Measurements from ENCODE around the gene PADI3. TPM values are rescaled to one million over a fixed set of nuclear protein-coding genes. Genes with fewer than 3 reads are reported as not detected.

The PADI3 gene
- total and polyA plus RNA-seq, 2 of the 8 experiments (the other 6 are each of a cell fraction or from before 2014, with no cell fraction given) = 0.37 to 0.94 TPM

DNA sequence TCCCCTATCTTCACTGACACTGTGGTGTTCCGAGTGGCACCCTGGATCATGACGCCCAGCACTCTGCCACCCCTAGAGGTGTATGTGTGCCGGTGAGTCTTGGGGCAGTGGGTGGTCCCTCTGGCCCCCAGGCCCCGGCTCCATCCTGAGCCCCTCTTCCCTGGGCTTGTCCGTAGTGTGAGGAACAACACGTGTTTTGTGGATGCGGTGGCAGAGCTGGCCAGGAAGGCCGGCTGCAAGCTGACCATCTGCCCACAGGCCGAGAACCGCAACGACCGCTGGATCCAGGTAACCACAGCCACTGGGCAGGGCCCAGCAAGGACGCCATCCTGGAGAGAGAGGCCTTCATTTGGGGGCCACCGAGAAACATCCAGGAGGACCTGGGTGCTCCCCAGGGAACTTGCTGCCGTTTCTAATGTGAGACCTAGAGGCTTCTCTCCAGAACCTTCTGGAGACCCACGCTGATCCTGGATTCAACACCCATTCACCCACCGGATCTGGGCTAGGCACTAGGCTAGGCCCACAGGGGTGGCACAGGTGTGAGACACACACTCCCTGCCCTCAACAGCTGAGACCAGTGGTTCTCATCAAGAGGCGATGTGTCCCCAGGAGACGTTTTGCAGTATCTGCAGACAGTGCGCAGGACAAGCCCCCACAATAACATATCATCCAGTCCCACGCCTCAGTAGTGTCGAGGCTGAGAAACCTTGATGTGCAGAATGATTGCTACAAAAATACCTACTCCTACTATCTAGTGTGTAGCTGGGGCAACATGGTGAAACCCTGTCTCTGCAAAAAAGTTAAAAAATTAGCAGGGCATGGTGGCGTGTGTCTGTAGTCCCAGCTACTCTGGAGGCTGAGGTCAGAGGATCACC is 22.2 kb downstream of the PADI3 start:
- POLR2A ChIA-PET (ENCODE audit: partially characterized antibody) = no interaction called here
- Histone ChIP-seq H3K23me2 (ENCODE audit: low read depth, low read length) (no peaks in the 10 kb centered on the region), H3K4me2 (ENCODE audit: insufficient read depth in 1 of 2, low read depth in 2 of 2, low read length in 2 of 2) (no peak overlapping the region), H3K79me1 (ENCODE audit: low read depth, low read length) (no peaks in the 10 kb centered on the region), H3K9ac (replicated peaks in 1 of 4; ENCODE audit: extremely low read depth in 1 of 4, low read depth in 3 of 4, low read length in 3 of 4) (no peak overlapping the region), H3K4ac (replicated peaks; ENCODE audit: insufficient read length, low read depth, low read length) (no peak overlapping the region), H2BK15ac (ENCODE audit: low read length) (no peak overlapping the region), H3K4me1 (replicated peaks in 1 of 4; ENCODE audit: control insufficient read depth in 3 of 4, insufficient read depth in 4 of 4, low read length in 3 of 4) (no peaks in the 10 kb centered on the region; a peak in 1 of 7 replicates), H4K8ac (ENCODE audit: extremely low read depth, insufficient read depth, low read length) (peak overlapping the region; percentile 35; the same call in 1 of the 2 replicates), H3K27ac (ENCODE audit: low read depth, low read length) (no peak overlapping the region), H3K4me3 (ENCODE audit: extremely low read depth in 1 of 4, insufficient read depth in 2 of 4, low read depth in 3 of 4, low read length in 4 of 4) (no peak overlapping the region), H4K5ac (ENCODE audit: insufficient read length, low read depth, low read length) (no peak overlapping the region), H2BK5ac (ENCODE audit: low read depth, low read length) (no peak overlapping the region), H3K27me3 (replicated peaks in 1 of 4; ENCODE audit: control insufficient read depth in 3 of 4, extremely low read depth in 1 of 4, insufficient read depth in 3 of 4, low read length in 3 of 4) (no peaks in the 10 kb centered on the region), H2BK12ac (ENCODE audit: low read depth, low read length) (no peak overlapping the region), H4K20me1 (replicated peaks in 1 of 2; ENCODE audit: control insufficient read depth in 1 of 2, insufficient read depth in 2 of 2, low read length in 2 of 2) (no peaks in the 10 kb centered on the region), H3K18ac (ENCODE audit: extremely low read depth, low read length) (no peak overlapping the region), H3K9me3 (ENCODE audit: insufficient read depth in 2 of 2, low read depth in 1 of 2, low read length in 1 of 2) (no peaks in the 10 kb centered on the region), H4K91ac (replicated peaks; ENCODE audit: insufficient read length, low read length) (no peak overlapping the region), H3K14ac (ENCODE audit: insufficient read length) (no peak overlapping the region), H2BK120ac (replicated peaks; ENCODE audit: low read depth, low read length) (no peak overlapping the region), H2AK5ac (ENCODE audit: low read depth, low read length) (no peak overlapping the region), H3K36me3 (ENCODE audit: control insufficient read depth in 2 of 4, insufficient read depth in 4 of 4, low read length in 3 of 4) (no peaks in the 10 kb centered on the region), H2BK20ac (ENCODE audit: low read length) (no peak overlapping the region), H2AFZ (ENCODE audit: low read length) (no peak overlapping the region), H3K56ac (replicated peaks; ENCODE audit: insufficient read length, low read depth, low read length) (no peak overlapping the region), H3K23ac (ENCODE audit: insufficient read length) (no peak overlapping the region), H3K79me2 (ENCODE audit: control insufficient read depth in 1 of 2, insufficient read depth in 2 of 2, low read length in 2 of 2) (no peaks in the 10 kb centered on the region)
- CTCF ChIA-PET (ENCODE audit: partially characterized antibody) = interaction anchor here (0.7 to 3.7 kb wide), 11 partner anchors 9 to 211 kb away, joined by 3 to 31 read pairs (median 6); partner anchors contain the start of gene PADI2
- FAIRE-seq (no peak), DNase-seq (ENCODE audit: low read depth in 1 of 2, low spot score in 2 of 2) (no peak)
- TF ChIP-seq YY1 (IDR thresholded peaks at IDR 0.05; ENCODE audit: low read depth, low read length) (no peak), CTBP2 (IDR thresholded peaks at IDR 0.05; ENCODE audit: borderline replicate concordance, insufficient read depth, insufficient read length, low read length) (no peak), TEAD4 (IDR thresholded peaks at IDR 0.05; ENCODE audit: low read depth, low read length) (no peak), TAF1 (IDR thresholded peaks at IDR 0.05; ENCODE audit: low read depth, low read length) (no peak)
- TF ChIP-seq, protein P1, sequence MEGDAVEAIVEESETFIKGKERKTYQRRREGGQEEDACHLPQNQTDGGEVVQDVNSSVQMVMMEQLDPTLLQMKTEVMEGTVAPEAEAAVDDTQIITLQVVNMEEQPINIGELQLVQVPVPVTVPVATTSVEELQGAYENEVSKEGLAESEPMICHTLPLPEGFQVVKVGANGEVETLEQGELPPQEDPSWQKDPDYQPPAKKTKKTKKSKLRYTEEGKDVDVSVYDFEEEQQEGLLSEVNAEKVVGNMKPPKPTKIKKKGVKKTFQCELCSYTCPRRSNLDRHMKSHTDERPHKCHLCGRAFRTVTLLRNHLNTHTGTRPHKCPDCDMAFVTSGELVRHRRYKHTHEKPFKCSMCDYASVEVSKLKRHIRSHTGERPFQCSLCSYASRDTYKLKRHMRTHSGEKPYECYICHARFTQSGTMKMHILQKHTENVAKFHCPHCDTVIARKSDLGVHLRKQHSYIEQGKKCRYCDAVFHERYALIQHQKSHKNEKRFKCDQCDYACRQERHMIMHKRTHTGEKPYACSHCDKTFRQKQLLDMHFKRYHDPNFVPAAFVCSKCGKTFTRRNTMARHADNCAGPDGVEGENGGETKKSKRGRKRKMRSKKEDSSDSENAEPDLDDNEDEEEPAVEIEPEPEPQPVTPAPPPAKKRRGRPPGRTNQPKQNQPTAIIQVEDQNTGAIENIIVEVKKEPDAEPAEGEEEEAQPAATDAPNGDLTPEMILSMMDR (IDR thresholded peaks at IDR 0.05; ENCODE audit: control extremely low read depth in 1 of 3, insufficient read depth in 1 of 3, low read depth in 1 of 3, low read length in 3 of 3) = 0 out of 4 replicates have a peak, but pooled peaks of 1 of the 3 experiments have one; percentile 8
- 91% methylated on average over 22 of the region's 23 CpGs; no CpG with 5 or more reads in 1 of the 2 experiments for WGBS, 2 experiments (ENCODE audit: extremely low coverage in 1 of 2, insufficient coverage in 1 of 2, insufficient read length in 1 of 2, insufficient replicate concordance in 2 of 2, low coverage in 1 of 2, low lambda C conversion rate in 2 of 2, missing lambda C conversion rate in 1 of 2)

Data from H1 (cell line).